ENCODE data around the gene ZBTB42.

ZBTB42 gene

GRCh38 chr14:104803912-104804410 lies 3.1 kb downstream of the ZBTB42 start (continued):
- TF ChIP-seq ZNF776 (tag by site-specific recombination; IDR thresholded peaks at IDR 0.05; ENCODE audit: borderline replicate concordance) (no peak), ZNF654 (tag by site-specific recombination; IDR thresholded peaks at IDR 0.05; ENCODE audit: low read depth) (no peak), PRDM1 (tag by site-specific recombination; IDR thresholded peaks at IDR 0.05) (no peak), ZBTB6 (tag by site-specific recombination; IDR thresholded peaks at IDR 0.05) (no peak), ZFHX2 (tag by site-specific recombination; conservative IDR thresholded peaks at IDR 0.05) (0 out of 2 replicates have a peak, but pooled peaks have one; percentile 14), ZNF133 (tag by site-specific recombination; IDR thresholded peaks at IDR 0.05) (no peak), ZNF548 (tag by site-specific recombination; IDR thresholded peaks at IDR 0.05) (no peak), ZNF488 (tag by site-specific recombination; IDR thresholded peaks at IDR 0.05) (no peak), ZNF155 (tag by site-specific recombination; IDR thresholded peaks at IDR 0.05) (no peak), ZNF214 (tag by site-specific recombination; IDR thresholded peaks at IDR 0.05; ENCODE audit: borderline replicate concordance) (no peak), ZBTB7A (tag by site-specific recombination; IDR thresholded peaks at IDR 0.05; ENCODE audit: low read depth) (no peak; the same call in 1 of the 2 replicates), ZNF416 (tag by site-specific recombination; IDR thresholded peaks at IDR 0.05) (no peak), KLF8 (tag by site-specific recombination; IDR thresholded peaks at IDR 0.05) (no peak; the same call in 1 of the 2 replicates), ZNF660 (tag by site-specific recombination; IDR thresholded peaks at IDR 0.05) (no peak), ZNF561 (tag by site-specific recombination; IDR thresholded peaks at IDR 0.05; ENCODE audit: borderline replicate concordance) (no peak), ZNF174 (tag by site-specific recombination; IDR thresholded peaks at IDR 0.05) (no peak), ZBTB26 (tag by site-specific recombination; optimal IDR thresholded peaks at IDR 0.05) (no peak), ZNF266 (tag by site-specific recombination; IDR thresholded peaks at IDR 0.05; ENCODE audit: low read depth) (no peak), ZSCAN4 (tag by site-specific recombination; IDR thresholded peaks at IDR 0.05) (peak; percentile 65; the same call in 1 of the 2 replicates), ZNF24 (tag by site-specific recombination; IDR thresholded peaks at IDR 0.05) (no peak), ZNF692 (tag by site-specific recombination; IDR thresholded peaks at IDR 0.05) (no peak), ZNF473 (tag by site-specific recombination; IDR thresholded peaks at IDR 0.05) (no peak), PATZ1 (tag by site-specific recombination; IDR thresholded peaks at IDR 0.05) (peak; percentile 48; the same call in 1 of the 2 replicates), ZNF362 (tag by site-specific recombination; IDR thresholded peaks at IDR 0.05) (no peak), ZNF184 (tag by site-specific recombination; IDR thresholded peaks at IDR 0.05) (no peak), ZNF132 (tag by site-specific recombination; IDR thresholded peaks at IDR 0.05; ENCODE audit: borderline replicate concordance) (no peak), ZNF629 (tag by site-specific recombination; IDR thresholded peaks at IDR 0.05) (no peak), TCF7L2 (IDR thresholded peaks at IDR 0.05; ENCODE audit: borderline replicate concordance, low read depth, low read length) (no peak), ZNF513 (tag by site-specific recombination; IDR thresholded peaks at IDR 0.05) (no peak)

Data from HEK293 (cell line).